ENCODE measurements around the gene ZNF516. TPM values are rescaled to one million over a fixed set of nuclear protein-coding genes. Genes with fewer than 3 reads are reported as not detected.
"Not testable (repeated sequence)": the region's sequence is repeated elsewhere in the genome, so short reads cannot be mapped to it uniquely, and the experiment has no call there.

ZNF516 gene
- total and polyA plus RNA-seq, 2 of the 4 experiments (the other 2 are of a cell fraction) = 7.9 to 16.9 TPM

GRCh38 chr18:76537621-76538020 is 42.6 kb upstream of the ZNF516 start:
- H2AFZ ChIP-seq (replicated peaks; ENCODE audit: low read length, poor library complexity) = no peak overlapping the region
- H3K4me2 ChIP-seq (ENCODE audit: low read depth, low read length) = no peak overlapping the region
- no peaks in the 10 kb centered on the region for H3K4me1 ChIP-seq (ENCODE audit: control insufficient read depth, insufficient read depth, low read length)
- no peak overlapping the region for H4K8ac ChIP-seq (ENCODE audit: low read depth in 2 of 2, low read length in 2 of 2)
- no peaks in the 10 kb centered on the region for H3K27me3 ChIP-seq (ENCODE audit: control insufficient read depth, insufficient read depth, low read length)
- H3K23ac ChIP-seq (ENCODE audit: low read depth, low read length) = no peak overlapping the region
- in situ Hi-C loops (cut with MboI; ENCODE audit: low sequenced_read_pairs) = no loop called here
- no peak overlapping the region for H2AK9ac ChIP-seq (replicated peaks; ENCODE audit: low read depth, low read length, poor library complexity)
- H4K20me1 ChIP-seq (ENCODE audit: insufficient read depth, low read length) = no peaks in the 10 kb centered on the region
- H2BK5ac ChIP-seq (ENCODE audit: low read depth, low read length, poor library complexity, severe bottlenecking) = no peak overlapping the region
- H2BK120ac ChIP-seq (ENCODE audit: low read depth, low read length) = no peak overlapping the region
- CTCF ChIA-PET = no interaction called here
- H3K56ac ChIP-seq (ENCODE audit: extremely low read depth, insufficient read depth, low read length) = no peak overlapping the region
- H3K9ac ChIP-seq (ENCODE audit: low read depth, low read length) = no peak overlapping the region
- H4K91ac ChIP-seq (ENCODE audit: insufficient read depth, low read depth, low read length) = no peak overlapping the region
- 92% methylated on average over 2 of the region's 8 CpGs; no CpG with 5 or more reads in 1 of the 2 experiments for WGBS, 2 experiments (ENCODE audit: extremely low coverage in 2 of 2, insufficient read length in 1 of 2)
- no peak overlapping the region for H3K14ac ChIP-seq (replicated peaks; ENCODE audit: low read depth, low read length)
- BruUV-seq (replicated peaks) = no TSS peak
- intact Hi-C loops (cut with micrococcal nuclease) = no loop called here
- no peaks in the 10 kb centered on the region for H3K9me3 ChIP-seq (ENCODE audit: control insufficient read depth, insufficient read depth, low read length)
- no peak overlapping the region for H2BK15ac ChIP-seq (ENCODE audit: low read depth, low read length)
- H3K18ac ChIP-seq (ENCODE audit: low read depth, low read length) = no peak overlapping the region
- H3K4ac ChIP-seq (ENCODE audit: low read depth, low read length) = no peak overlapping the region
- H3K79me1 ChIP-seq (ENCODE audit: low read depth in 1 of 2, low read length in 2 of 2) = no peaks in the 10 kb centered on the region
- TF ChIP-seq NFE2L2 (IDR thresholded peaks at IDR 0.05; ENCODE audit: low read depth, low read length) (no peak), RFX5 (IDR thresholded peaks at IDR 0.05; ENCODE audit: low read depth, low read length) (no peak), RAD21 (IDR thresholded peaks at IDR 0.05; ENCODE audit: low read length) (no peak), MAZ (IDR thresholded peaks at IDR 0.05; ENCODE audit: borderline replicate concordance, low read depth, low read length) (no peak), CEBPB (IDR thresholded peaks at IDR 0.05; ENCODE audit: low read depth, low read length) (no peak), FOS (IDR thresholded peaks at IDR 0.05; ENCODE audit: low read depth, low read length) (no peak), BHLHE40 (IDR thresholded peaks at IDR 0.05; ENCODE audit: low read depth, low read length) (no peak)
- no peaks in the 10 kb centered on the region for H3K36me3 ChIP-seq (ENCODE audit: control insufficient read depth, insufficient read depth, low read length)
- POLR2A ChIA-PET (ENCODE audit: unreplicated experiment) = no interaction called here
- dilution Hi-C loops (cut with HindIII; ENCODE audit: low sequenced_read_pairs, unreplicated experiment) = no loop called here
- H3K9me1 ChIP-seq (ENCODE audit: insufficient read depth, low read length) = no peaks in the 10 kb centered on the region
- no peak overlapping the region for H2BK20ac ChIP-seq (ENCODE audit: low read depth, low read length)
- no peak overlapping the region for H3K4me3 ChIP-seq (ENCODE audit: insufficient read depth, low read depth, low read length)
- ATAC-seq (ENCODE audit: low read depth) (no peak), DNase-seq (no peak)
- no peak overlapping the region for H3K27ac ChIP-seq (ENCODE audit: insufficient read depth, low read length)
- no peak overlapping the region for H4K5ac ChIP-seq (ENCODE audit: low read depth, low read length)
- H2AK5ac ChIP-seq (ENCODE audit: low read depth, low read length) = no peak overlapping the region

- CTCF ChIA-PET; ATAC-seq (ENCODE audit: low read depth); H4K91ac ChIP-seq (ENCODE audit: insufficient read depth, low read depth, low read length); H2AK5ac ChIP-seq (ENCODE audit: low read depth, low read length); dilution Hi-C loops (cut with HindIII; ENCODE audit: low sequenced_read_pairs, unreplicated experiment); H3K4me2 ChIP-seq (ENCODE audit: low read depth, low read length); H3K14ac ChIP-seq (replicated peaks; ENCODE audit: low read depth, low read length); H3K36me3 ChIP-seq (ENCODE audit: control insufficient read depth, insufficient read depth, low read length); H3K9ac ChIP-seq (ENCODE audit: low read depth, low read length); H4K20me1 ChIP-seq (ENCODE audit: insufficient read depth, low read length); DNase-seq; H2AFZ ChIP-seq (replicated peaks; ENCODE audit: low read length, poor library complexity); H3K27ac ChIP-seq (ENCODE audit: insufficient read depth, low read length); H2BK20ac ChIP-seq (ENCODE audit: low read depth, low read length); H4K5ac ChIP-seq (ENCODE audit: low read depth, low read length); H4K8ac ChIP-seq (ENCODE audit: low read depth in 2 of 2, low read length in 2 of 2); H2AK9ac ChIP-seq (replicated peaks; ENCODE audit: low read depth, low read length, poor library complexity); H3K18ac ChIP-seq (ENCODE audit: low read depth, low read length); H3K4me1 ChIP-seq (ENCODE audit: control insufficient read depth, insufficient read depth, low read length); H2BK5ac ChIP-seq (ENCODE audit: low read depth, low read length, poor library complexity, severe bottlenecking); H3K56ac ChIP-seq (ENCODE audit: extremely low read depth, insufficient read depth, low read length); H3K9me3 ChIP-seq (ENCODE audit: control insufficient read depth, insufficient read depth, low read length); H3K79me1 ChIP-seq (ENCODE audit: low read depth in 1 of 2, low read length in 2 of 2); H2BK120ac ChIP-seq (ENCODE audit: low read depth, low read length); H3K4ac ChIP-seq (ENCODE audit: low read depth, low read length); in situ Hi-C loops (cut with MboI; ENCODE audit: low sequenced_read_pairs); H3K9me1 ChIP-seq (ENCODE audit: insufficient read depth, low read length); H2BK15ac ChIP-seq (ENCODE audit: low read depth, low read length); H3K23ac ChIP-seq (ENCODE audit: low read depth, low read length); intact Hi-C loops (cut with micrococcal nuclease); POLR2A ChIA-PET (ENCODE audit: unreplicated experiment); H3K27me3 ChIP-seq (ENCODE audit: control insufficient read depth, insufficient read depth, low read length); BruUV-seq (replicated peaks); H3K4me3 ChIP-seq (ENCODE audit: insufficient read depth, low read depth, low read length): not testable (repeated sequence)
- no CpG with 5 or more reads among the region's 5 CpGs for WGBS, 2 experiments (ENCODE audit: extremely low coverage in 2 of 2, insufficient read length in 1 of 2)
Observed at GRCh38 chr18:76536593-76536992, 41.6 kb upstream of the ZNF516 start.
